Hepatocyte (in vitro differentiated cells): ENCODE data around the gene UBE3C.

Experiments
- EZH2 ChIP-seq: fragments of 200-600 bp; sonication (generic); IDR thresholded peaks from 2 replicates; pipeline ENCODE4 v1.6.1; 2016; ENCODE audit warnings: antibody characterized with exemption, mild to moderate bottlenecking, borderline replicate concordance
- EZH2phosphoT487 ChIP-seq: fragments of 200-600 bp; sonication (generic); IDR thresholded peaks from one replicate; pipeline ENCODE4 v1.6.1; 2018; ENCODE audit warnings: antibody characterized with exemption, mild to moderate bottlenecking, low read depth, moderate library complexity; ENCODE audit not compliant: unreplicated experiment, severe bottlenecking
- TF ChIP-seq, protein P1 (sequence below): fragments of 200-600 bp; sonication (generic); IDR thresholded peaks from 2 replicates; pipeline ENCODE4 v1.5.1; 2016; ENCODE audit warnings: antibody characterized with exemption, mild to moderate bottlenecking; ENCODE audit not compliant: poor library complexity

- TF ChIP-seq, protein P1, sequence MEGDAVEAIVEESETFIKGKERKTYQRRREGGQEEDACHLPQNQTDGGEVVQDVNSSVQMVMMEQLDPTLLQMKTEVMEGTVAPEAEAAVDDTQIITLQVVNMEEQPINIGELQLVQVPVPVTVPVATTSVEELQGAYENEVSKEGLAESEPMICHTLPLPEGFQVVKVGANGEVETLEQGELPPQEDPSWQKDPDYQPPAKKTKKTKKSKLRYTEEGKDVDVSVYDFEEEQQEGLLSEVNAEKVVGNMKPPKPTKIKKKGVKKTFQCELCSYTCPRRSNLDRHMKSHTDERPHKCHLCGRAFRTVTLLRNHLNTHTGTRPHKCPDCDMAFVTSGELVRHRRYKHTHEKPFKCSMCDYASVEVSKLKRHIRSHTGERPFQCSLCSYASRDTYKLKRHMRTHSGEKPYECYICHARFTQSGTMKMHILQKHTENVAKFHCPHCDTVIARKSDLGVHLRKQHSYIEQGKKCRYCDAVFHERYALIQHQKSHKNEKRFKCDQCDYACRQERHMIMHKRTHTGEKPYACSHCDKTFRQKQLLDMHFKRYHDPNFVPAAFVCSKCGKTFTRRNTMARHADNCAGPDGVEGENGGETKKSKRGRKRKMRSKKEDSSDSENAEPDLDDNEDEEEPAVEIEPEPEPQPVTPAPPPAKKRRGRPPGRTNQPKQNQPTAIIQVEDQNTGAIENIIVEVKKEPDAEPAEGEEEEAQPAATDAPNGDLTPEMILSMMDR = no peak
- no peak for TF ChIP-seq EZH2
- no peak for TF ChIP-seq EZH2phosphoT487
These were observed 73.0 kb downstream of the UBE3C start for GRCh38 chr7:157211690-157212089.
